Activated CD8-positive, alpha-beta T cell treated with anti-CD3 and anti-CD28 coated beads, Interleukin-2, amount 10 ng/mL, durations not matched to agents 7 days and 5 days (primary cell): Measurements from ENCODE around the gene ANKRD13A. TPM values are rescaled to one million over a fixed set of nuclear protein-coding genes. Genes with fewer than 3 reads are reported as not detected.
A peak's percentile ranks its signal among the peaks of the same experiment; 100 is the strongest.

Source experiments
- ATAC-seq: fragments of 150-1000 bp; cut with Tn5 transposase; one replicate; pipeline ENCODE4 v1.10.0; 2021; ENCODE audit warnings: moderate library complexity
- CTCF ChIA-PET: fragments of 350-600 bp; sonication (Branson Sonifier 250); formaldehyde crosslinking; loops from one replicate; lab custom pipeline; 2021; ENCODE audit warnings: antibody characterized with exemption; lab: Charles Lee
- POLR2A ChIA-PET: fragments of 350-600 bp; sonication (Branson Sonifier 250); formaldehyde crosslinking; loops from one replicate; lab custom pipeline; 2021; ENCODE audit warnings: antibody characterized with exemption; lab: Charles Lee
- DNase-seq: peaks from one replicate; pipeline ENCODE4 v3.0.0-alpha.2; 2020
- H3K27ac Mint-ChIP-seq: one replicate; pipeline ENCODE4 v1.8.0; 2021; ENCODE audit warnings: mild to moderate bottlenecking, mixed read lengths
- H3K27me3 Mint-ChIP-seq: one replicate; pipeline ENCODE4 v1.8.0; 2021; ENCODE audit warnings: low read depth, mixed read lengths
- H3K36me3 Mint-ChIP-seq: one replicate; pipeline ENCODE4 v1.8.0; 2021; ENCODE audit warnings: low read depth, mixed read lengths
- H3K4me1 Mint-ChIP-seq: one replicate; pipeline ENCODE4 v1.8.0; 2021; ENCODE audit warnings: low read depth, mixed read lengths
- H3K4me3 Mint-ChIP-seq: one replicate; pipeline ENCODE4 v1.8.0; 2021; ENCODE audit warnings: mild to moderate bottlenecking, mixed read lengths
- H3K9me3 Mint-ChIP-seq: one replicate; pipeline ENCODE4 v1.8.0; 2022; ENCODE audit warnings: mixed read lengths; ENCODE audit not compliant: insufficient read depth
- total RNA-seq, 2 experiments: library from RNA; stranded (reverse); gene quantifications; one replicate each; pipeline ENCODE4 v1.2.3, GENCODE V29; 2021

Gene ANKRD13A
- total RNA-seq, 2 experiments from 2014 or later, result 76.0 to 78.1 TPM

GRCh38 chr12:109997393-109997792 is 1.8 kb upstream of the ANKRD13A start:
- POLR2A ChIA-PET, result no interaction called here
- CTCF ChIA-PET, result interaction anchor here (2.4 kb wide), 1 partner anchor 16 kb away, joined by 6 read pairs; no protein-coding TSS in a partner anchor
- Mint-ChIP-seq H3K36me3 (peaks cover 20% of the 10 kb centered on the region), H3K4me1 (peaks cover 53% of the 10 kb centered on the region), H3K9me3 (no peaks in the 10 kb centered on the region), H3K4me3 (no peak overlapping the region), H3K27ac (no peak overlapping the region), H3K27me3 (no peaks in the 10 kb centered on the region)
- DNase-seq (no peak), ATAC-seq (no peak)

DNA sequence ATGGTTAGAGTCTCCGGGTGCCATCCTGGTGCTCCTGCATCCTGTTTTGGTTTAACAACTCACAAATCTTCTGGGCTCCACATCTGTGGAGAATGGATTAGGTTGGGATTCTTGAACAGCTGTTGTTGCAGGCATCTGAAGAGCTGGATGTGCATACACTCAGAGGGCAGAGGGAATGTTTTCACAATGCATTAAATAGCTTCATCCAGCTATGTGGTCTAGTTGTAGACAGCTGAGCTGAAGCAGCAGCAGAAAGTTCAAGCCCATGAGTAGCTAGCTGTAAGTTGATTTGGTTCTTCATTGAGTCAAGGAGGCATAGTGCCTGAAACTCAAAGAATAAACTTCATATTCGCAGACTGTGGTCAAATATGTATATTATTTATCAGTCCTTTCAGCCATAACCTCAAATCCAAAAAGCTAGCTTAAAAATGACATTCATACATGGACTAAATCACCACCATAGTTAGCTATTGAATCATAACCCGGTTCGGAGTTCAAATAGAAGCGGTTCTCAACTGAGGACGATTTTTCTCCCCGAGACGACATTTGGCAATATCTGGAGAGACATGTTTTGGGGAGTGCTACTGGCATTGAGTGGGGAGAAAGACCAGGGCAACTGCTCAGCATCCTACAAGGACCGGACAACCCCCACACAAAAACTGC is 858 bp upstream of the ANKRD13A start:
- POLR2A ChIA-PET, result interaction anchor here (0.7 to 1.5 kb wide), 7 partner anchors 13 to 452 kb away, joined by 3 to 6 read pairs (median 4); partner anchors contain the start of gene ARPC3
- peaks cover 24% of the 10 kb centered on the region for H3K36me3 Mint-ChIP-seq
- CTCF ChIA-PET, result interaction anchor here (0.9 to 2.4 kb wide), 5 partner anchors 13 to 471 kb away, joined by 3 to 6 read pairs (median 3); partner anchors contain the start of gene FAM216A
- peaks cover 55% of the 10 kb centered on the region for H3K4me1 Mint-ChIP-seq
- peak overlapping the region; percentile 81 for H3K4me3 Mint-ChIP-seq
- H3K27me3 Mint-ChIP-seq, result no peaks in the 10 kb centered on the region
- no peaks in the 10 kb centered on the region for H3K9me3 Mint-ChIP-seq
- no peak for ATAC-seq
- H3K27ac Mint-ChIP-seq, result peak overlapping the region; percentile 97
- no peak for DNase-seq

GRCh38 chr12:109999649-109999971 is 380 bp downstream of the ANKRD13A start:
- Mint-ChIP-seq H3K4me1 (peaks cover 51% of the 10 kb centered on the region), H3K27me3 (no peaks in the 10 kb centered on the region), H3K36me3 (peaks cover 24% of the 10 kb centered on the region), H3K9me3 (no peaks in the 10 kb centered on the region), H3K27ac (peak overlapping the region; percentile 95), H3K4me3 (peak overlapping the region; percentile 100)
- CTCF ChIA-PET, result interaction anchor here (0.6 to 2.4 kb wide), 6 partner anchors 11 to 103 kb away, joined by 3 to 6 read pairs (median 3); no protein-coding TSS in a partner anchor
- ATAC-seq (no peak), DNase-seq (no peak)
- POLR2A ChIA-PET, result interaction anchor here (0.6 to 1.5 kb wide), 13 partner anchors 11 to 302 kb away, joined by 3 to 6 read pairs (median 3); partner anchors contain the start of gene C12orf76

DNA sequence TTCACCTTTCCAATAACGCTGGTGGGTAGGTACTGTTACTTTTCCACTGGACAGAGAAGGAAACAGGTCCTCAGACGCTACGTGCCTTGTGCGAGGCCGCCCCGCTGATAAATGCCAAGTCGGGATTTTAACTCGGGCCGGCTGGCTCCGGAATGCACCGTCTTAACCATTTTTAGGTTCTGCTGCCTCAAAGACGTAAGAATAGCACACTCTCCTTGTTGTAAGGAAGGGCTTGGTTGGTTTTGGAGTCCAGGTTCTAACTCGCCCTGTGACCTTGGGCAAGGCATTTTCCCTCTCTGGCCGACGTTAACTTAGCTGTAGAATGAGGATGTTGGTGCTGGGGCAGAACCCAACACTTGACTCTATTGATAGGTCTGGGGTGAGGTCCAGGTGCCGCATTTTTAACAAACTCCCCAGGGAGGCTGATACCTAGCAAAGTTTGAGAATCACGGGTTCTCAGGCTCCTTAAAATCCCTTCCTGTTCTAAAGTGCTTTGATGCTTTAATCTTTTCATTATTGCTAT is 814 bp downstream of the ANKRD13A start:
- DNase-seq, result peak; percentile 29
- CTCF ChIA-PET, result interaction anchor here (1.1 to 1.4 kb wide), 3 partner anchors 13 to 102 kb away, joined by 3 read pairs; no protein-coding TSS in a partner anchor
- peak overlapping the region; percentile 100 for H3K4me3 Mint-ChIP-seq
- ATAC-seq, result no peak
- H3K27ac Mint-ChIP-seq, result peak overlapping the region; percentile 95
- POLR2A ChIA-PET, result interaction anchor here (0.6 to 1.5 kb wide), 9 partner anchors 10 to 301 kb away, joined by 3 to 6 read pairs (median 3); partner anchors contain the start of gene C12orf76
- H3K9me3 Mint-ChIP-seq, result no peaks in the 10 kb centered on the region
- peaks cover 55% of the 10 kb centered on the region for H3K4me1 Mint-ChIP-seq
- H3K27me3 Mint-ChIP-seq, result no peaks in the 10 kb centered on the region
- peaks cover 26% of the 10 kb centered on the region for H3K36me3 Mint-ChIP-seq

- H3K27ac Mint-ChIP-seq, result no peak overlapping the region
- peaks cover 64% of the 10 kb centered on the region for H3K4me1 Mint-ChIP-seq
- no peak for ATAC-seq
- ChIA-PET POLR2A (no interaction called here), CTCF (interaction anchor here (1.4 kb wide), 1 partner anchor 156 kb away, joined by 3 read pairs; no protein-coding TSS in a partner anchor)
- H3K27me3 Mint-ChIP-seq, result no peaks in the 10 kb centered on the region
- peaks cover 34% of the 10 kb centered on the region for H3K36me3 Mint-ChIP-seq
- no peak for DNase-seq
- no peak overlapping the region for H3K4me3 Mint-ChIP-seq
- H3K9me3 Mint-ChIP-seq, result no peaks in the 10 kb centered on the region
Measured at GRCh38 chr12:110001596-110001995, 2.4 kb downstream of the ANKRD13A start.

GRCh38 chr12:110002676-110003515 is 3.7 kb downstream of the ANKRD13A start:
- peak overlapping the region; percentile 44 for H3K27ac Mint-ChIP-seq
- peaks cover 41% of the 10 kb centered on the region for H3K36me3 Mint-ChIP-seq
- H3K4me1 Mint-ChIP-seq, result peaks cover 63% of the 10 kb centered on the region
- ChIA-PET POLR2A (interaction anchor here (1.2 kb wide), 1 partner anchor 10 kb away, joined by 5 read pairs; no protein-coding TSS in a partner anchor), CTCF (interaction anchor here (0.5 to 1.4 kb wide), 3 partner anchors 13 to 158 kb away, joined by 3 read pairs; no protein-coding TSS in a partner anchor)
- H3K27me3 Mint-ChIP-seq, result no peaks in the 10 kb centered on the region
- DNase-seq (no peak), ATAC-seq (no peak)
- no peaks in the 10 kb centered on the region for H3K9me3 Mint-ChIP-seq
- no peak overlapping the region for H3K4me3 Mint-ChIP-seq

DNA sequence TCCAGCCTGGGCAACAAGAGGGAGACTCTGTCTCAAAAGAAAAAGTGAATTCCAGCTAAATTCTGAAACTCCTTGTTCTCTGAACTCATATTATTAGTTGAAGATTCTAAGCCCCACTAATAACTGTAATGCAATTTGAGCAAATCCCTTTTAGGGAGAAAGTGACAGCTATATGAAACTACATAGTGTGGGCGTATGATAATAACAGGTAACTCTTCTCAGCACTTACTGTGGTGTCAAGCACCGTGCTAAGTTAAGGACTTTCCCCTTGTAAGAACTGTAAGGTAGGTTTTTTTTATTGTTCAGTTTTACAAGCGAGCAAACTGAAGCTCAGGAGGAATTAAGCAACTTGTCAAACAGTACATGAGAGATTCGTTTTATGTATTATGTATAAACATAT is 5.4 kb downstream of the ANKRD13A start:
- ChIA-PET POLR2A (interaction anchor here (1.1 to 1.4 kb wide), 2 partner anchors 9 kb away, joined by 3 to 4 read pairs; partner anchors contain the start of gene GIT2), CTCF (interaction anchor here (0.8 to 1.5 kb wide), 6 partner anchors 9 to 104 kb away, joined by 3 to 4 read pairs (median 3); partner anchors contain the start of gene TCHP)
- peaks cover 45% of the 10 kb centered on the region for H3K36me3 Mint-ChIP-seq
- no peak overlapping the region for H3K4me3 Mint-ChIP-seq
- H3K27me3 Mint-ChIP-seq, result no peaks in the 10 kb centered on the region
- DNase-seq (no peak), ATAC-seq (no peak)
- H3K27ac Mint-ChIP-seq, result peak overlapping the region; percentile 56
- peaks cover 66% of the 10 kb centered on the region for H3K4me1 Mint-ChIP-seq
- H3K9me3 Mint-ChIP-seq, result no peaks in the 10 kb centered on the region

DNA sequence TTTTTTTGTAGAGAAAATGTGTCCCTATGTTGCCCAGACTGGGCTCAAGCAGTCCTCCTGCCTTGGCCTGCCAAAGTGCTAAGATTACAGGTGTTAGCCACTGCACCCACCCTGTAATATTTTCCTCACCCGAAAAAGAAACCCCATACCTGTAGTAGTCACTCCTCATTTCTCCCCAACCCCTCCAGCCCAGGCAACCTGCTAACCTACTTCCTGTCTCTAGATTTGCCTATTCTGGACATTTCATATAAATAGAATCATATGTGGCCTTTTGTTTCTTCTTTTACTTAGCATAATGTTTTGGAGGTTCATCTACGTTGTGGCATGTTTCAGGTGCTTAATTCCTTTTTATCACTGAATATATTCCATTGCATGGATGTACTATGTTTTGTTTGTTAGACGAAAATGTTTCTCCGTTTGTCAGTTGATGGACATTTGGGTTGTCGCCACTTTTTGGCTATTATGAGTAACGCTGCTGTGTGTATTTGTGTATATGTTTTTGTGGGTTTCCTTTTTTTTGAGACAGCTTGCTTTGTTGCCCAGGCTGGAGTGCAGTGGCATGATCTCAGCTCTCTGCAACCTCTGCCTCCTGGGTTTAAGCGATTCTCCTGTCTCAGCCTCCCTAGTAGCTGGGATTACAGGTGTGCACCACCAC is 6.2 kb downstream of the ANKRD13A start:
- no peaks in the 10 kb centered on the region for H3K27me3 Mint-ChIP-seq
- POLR2A ChIA-PET, result interaction anchor here (1.1 to 1.4 kb wide), 2 partner anchors 8 to 10 kb away, joined by 3 to 4 read pairs; partner anchors contain the start of gene GIT2
- H3K9me3 Mint-ChIP-seq, result no peaks in the 10 kb centered on the region
- H3K36me3 Mint-ChIP-seq, result peaks cover 40% of the 10 kb centered on the region
- CTCF ChIA-PET, result interaction anchor here (1.2 to 1.5 kb wide), 3 partner anchors 8 to 105 kb away, joined by 3 to 4 read pairs (median 4); partner anchors contain the start of gene TCHP
- H3K4me1 Mint-ChIP-seq, result peaks cover 67% of the 10 kb centered on the region
- no peak overlapping the region for H3K4me3 Mint-ChIP-seq
- ATAC-seq (peak; percentile 66), DNase-seq (no peak)
- H3K27ac Mint-ChIP-seq, result peak overlapping the region; percentile 57

- H3K36me3 Mint-ChIP-seq, result peaks cover 40% of the 10 kb centered on the region
- H3K27ac Mint-ChIP-seq, result no peak overlapping the region
- ChIA-PET CTCF (no interaction called here), POLR2A (no interaction called here)
- no peak overlapping the region for H3K4me3 Mint-ChIP-seq
- DNase-seq, result no peak
- H3K27me3 Mint-ChIP-seq, result no peaks in the 10 kb centered on the region
- H3K9me3 Mint-ChIP-seq, result no peaks in the 10 kb centered on the region
- no peak for ATAC-seq
- peaks cover 65% of the 10 kb centered on the region for H3K4me1 Mint-ChIP-seq
Measured at GRCh38 chr12:110006115-110006514, 6.9 kb downstream of the ANKRD13A start.

- POLR2A ChIA-PET, result no interaction called here
- Mint-ChIP-seq H3K36me3 (peaks cover 51% of the 10 kb centered on the region), H3K9me3 (no peaks in the 10 kb centered on the region), H3K27me3 (no peaks in the 10 kb centered on the region), H3K4me1 (peaks cover 74% of the 10 kb centered on the region), H3K27ac (no peak overlapping the region), H3K4me3 (no peak overlapping the region)
- ATAC-seq (no peak), DNase-seq (no peak)
- CTCF ChIA-PET, result no interaction called here
Measured at GRCh38 chr12:110007881-110008280, 8.7 kb downstream of the ANKRD13A start.
